Fibroblast of peridontal ligament (primary cell): Measurements from ENCODE around the gene LNX1.

ENCODE experiments used
- DNase-seq: peaks from one replicate; pipeline ENCODE4 v3.0.0-alpha.2; 2010; ENCODE audit errors: extremely low read depth

LNX1 gene

GRCh38 chr4:53535567-53535966 lies 55.7 kb downstream of the LNX1 start:
- no peak for DNase-seq

- DNase-seq = no peak
Observed at GRCh38 chr4:53534684-53535083, 56.6 kb downstream of the LNX1 start.

GRCh38 chr4:53532521-53532920 lies 58.8 kb downstream of the LNX1 start:
- peak; percentile 29 for DNase-seq

GRCh38 chr4:53531585-53532224 lies 59.6 kb downstream of the LNX1 start:
- no peak for DNase-seq

DNA sequence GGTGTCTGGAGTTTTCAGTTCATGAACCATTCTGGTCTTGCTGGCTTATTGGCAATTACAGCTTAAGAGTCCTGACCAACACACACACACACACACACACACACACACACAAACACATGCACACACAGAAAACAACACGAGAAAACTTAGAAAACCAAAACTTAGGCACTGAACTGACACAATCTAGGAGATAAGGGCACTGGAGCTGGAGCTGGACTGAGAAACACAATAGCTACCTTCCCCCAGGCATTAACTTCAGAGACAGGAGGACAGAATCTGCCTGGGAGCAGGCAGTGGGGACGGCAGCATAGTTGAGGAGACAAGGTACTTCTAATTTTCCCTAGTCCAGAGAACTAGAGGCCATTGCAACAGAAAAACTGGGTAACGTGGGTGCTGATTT lies 62.3 kb downstream of the LNX1 start:
- no peak for DNase-seq

- no peak for DNase-seq
Observed at GRCh38 chr4:53527930-53528329, 63.4 kb downstream of the LNX1 start.

DNA sequence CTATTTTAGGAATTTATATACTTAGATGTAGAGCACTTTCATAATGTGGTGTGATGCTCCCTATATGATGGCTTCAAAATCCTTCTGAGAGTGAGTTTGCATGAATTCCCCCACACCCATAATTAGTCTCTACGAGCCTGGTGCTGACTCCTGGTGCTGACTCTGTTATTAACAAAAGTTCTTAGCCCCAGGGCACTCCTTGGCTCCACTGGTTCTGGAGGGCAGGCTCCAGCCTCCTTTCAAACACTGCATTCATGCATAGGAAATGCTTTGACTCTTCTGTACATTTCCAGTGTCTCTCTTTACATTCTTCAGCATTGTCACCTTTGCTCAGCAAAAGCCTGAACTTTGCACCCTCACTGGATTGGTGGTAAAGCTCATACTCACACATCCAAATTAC lies 64.0 kb downstream of the LNX1 start:
- no peak for DNase-seq

GRCh38 chr4:53522334-53522733 lies 69.0 kb downstream of the LNX1 start:
- no peak for DNase-seq

DNA sequence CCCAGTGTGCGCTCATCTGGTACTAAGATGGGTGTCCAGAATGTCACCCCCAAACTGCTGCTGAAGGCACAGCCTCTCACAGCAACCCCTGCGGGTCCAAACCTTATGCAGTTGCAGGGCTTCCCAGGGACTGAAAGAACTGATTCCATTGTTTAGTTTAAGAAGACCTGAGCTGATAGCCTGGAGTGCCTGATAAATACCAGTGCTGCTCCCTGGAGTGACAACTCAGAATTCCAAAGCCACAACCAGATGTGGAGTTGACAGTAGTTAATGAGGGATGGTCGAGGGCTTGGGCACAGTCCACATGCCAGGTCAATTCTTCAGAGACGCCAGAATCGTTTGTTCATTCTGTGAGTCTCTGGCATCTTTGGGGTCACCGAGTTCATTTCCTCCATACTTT lies 71.2 kb downstream of the LNX1 start:
- no peak for DNase-seq

DNA sequence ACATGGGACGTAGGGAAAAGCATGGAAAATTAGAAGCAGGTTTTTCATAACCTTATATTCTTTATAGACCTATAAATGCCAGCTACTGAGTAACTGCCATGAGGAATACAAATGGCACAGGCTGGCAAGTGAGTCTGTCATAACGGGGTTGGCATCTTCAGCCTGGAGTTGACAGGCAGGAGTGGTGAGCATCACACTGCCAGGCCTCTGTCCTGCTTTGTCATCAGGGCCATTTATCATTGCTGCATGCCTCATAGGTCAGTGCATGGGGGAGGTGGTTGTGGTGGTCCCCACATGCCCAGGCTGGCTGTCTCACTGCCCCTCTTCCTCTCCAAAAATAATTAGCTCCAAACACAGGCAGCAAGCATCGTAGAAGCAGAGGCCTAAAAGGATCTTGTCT lies 72.5 kb downstream of the LNX1 start:
- no peak for DNase-seq

- peak; percentile 80 for DNase-seq
Observed at GRCh38 chr4:53515076-53515475, 76.2 kb downstream of the LNX1 start.

DNA sequence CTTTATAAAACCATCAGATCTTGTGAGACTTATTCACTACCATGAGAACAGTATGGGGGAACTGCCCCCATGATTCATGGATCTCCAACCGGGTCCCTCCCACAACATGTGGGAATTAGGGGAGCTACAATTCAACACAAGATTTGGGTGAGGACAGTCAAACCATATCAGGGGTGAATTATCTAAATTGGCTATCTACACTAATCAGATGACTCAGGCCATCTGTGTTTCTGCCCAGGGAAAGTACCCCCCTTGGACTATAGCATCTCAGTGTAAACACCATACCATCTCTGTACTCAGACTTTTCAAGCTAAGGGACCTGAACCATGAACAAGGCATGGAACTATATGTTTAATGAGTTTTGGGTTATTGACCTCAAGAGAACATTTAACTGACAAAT lies 76.8 kb downstream of the LNX1 start:
- no peak for DNase-seq

DNA sequence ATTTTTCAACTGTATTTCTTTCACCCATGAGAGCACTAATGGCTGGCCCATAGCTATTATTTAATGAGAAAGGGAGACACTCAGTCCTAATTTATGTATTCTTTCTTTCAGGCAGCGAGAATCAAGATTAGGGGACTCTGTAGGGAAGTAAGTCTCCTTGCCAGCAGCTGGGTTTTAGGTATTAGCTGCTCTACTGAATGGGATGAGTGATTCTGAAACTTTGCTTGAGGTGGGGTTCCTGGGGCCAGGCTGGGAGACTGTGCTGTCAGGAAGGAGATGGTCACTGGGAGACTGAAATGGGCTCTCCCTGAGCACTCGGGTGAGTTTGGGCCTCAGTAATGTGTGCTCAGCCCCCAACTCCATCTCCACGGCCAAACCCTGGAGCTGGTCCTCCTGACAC lies 78.7 kb downstream of the LNX1 start:
- DNase-seq = no peak

GRCh38 chr4:53511014-53511413 lies 80.3 kb downstream of the LNX1 start:
- DNase-seq = peak; percentile 27

DNA sequence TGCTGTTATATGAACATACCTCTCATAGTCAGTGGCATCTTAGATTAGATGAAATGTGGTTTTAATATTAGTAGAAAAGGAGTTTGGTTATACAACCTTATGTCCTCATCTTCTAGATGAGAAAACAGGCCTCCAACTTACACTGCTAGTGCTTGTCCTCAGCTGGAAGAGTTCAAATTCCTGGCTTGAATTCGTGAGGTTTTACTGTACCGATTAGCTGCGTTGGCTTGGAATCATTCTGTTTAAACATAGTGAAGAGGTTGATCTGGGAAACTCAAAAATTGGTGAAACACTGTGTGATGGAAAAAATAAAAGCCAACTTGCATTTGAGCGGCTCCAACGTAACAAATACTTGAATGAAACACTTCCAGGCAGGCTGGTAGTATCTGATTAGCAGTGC lies 81.0 kb downstream of the LNX1 start:
- peak; percentile 85 for DNase-seq

DNA sequence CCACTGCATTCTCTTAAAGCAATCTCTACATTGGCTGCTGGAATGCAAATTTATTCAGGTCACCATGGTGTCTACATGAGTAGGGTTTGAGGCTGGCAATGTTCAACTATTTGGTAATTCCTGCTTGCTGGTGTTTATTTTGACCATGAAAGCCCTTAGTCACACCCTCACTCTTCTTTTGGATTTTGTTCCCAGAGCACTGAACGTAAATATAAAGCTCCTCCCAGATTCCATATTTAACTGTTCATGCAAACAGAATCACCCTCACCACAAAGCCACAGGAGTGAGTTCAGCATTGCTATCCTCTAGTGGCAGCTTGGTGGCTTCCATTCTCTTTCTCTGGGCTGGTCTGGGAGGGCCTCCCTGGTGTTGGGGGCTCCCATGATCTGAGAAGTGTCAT lies 82.8 kb downstream of the LNX1 start:
- peak; percentile 92 for DNase-seq

DNA sequence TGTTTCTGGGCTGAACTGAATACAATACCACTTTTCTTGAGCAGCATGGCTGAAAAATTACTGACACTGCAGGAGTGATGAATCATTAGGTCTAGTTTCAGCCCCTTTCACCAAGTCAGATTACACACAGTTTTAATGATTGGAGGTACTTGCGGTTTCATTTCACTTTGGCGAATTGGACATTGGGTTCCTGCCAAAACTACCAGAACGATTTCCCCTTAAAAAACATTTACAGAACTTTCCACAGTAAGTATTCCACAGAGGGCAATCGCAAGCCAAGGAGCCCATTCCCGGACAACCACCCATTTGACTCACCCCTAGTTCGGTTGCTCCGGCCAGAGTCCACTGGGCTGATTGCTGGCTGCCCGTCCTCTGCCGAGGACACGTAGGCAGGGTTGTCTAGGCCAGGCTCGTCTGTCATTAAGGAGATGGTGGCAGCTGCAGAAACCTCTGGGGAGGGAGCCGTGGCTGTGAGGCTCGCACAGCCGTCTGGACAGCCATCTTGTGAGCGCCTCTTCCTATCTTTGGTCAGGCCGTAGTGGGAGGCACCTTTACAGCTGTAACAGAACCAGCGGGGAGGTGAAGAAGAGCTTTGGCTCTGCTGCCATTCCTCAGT lies 83.5 kb downstream of the LNX1 start:
- peak; percentile 99 for DNase-seq

DNA sequence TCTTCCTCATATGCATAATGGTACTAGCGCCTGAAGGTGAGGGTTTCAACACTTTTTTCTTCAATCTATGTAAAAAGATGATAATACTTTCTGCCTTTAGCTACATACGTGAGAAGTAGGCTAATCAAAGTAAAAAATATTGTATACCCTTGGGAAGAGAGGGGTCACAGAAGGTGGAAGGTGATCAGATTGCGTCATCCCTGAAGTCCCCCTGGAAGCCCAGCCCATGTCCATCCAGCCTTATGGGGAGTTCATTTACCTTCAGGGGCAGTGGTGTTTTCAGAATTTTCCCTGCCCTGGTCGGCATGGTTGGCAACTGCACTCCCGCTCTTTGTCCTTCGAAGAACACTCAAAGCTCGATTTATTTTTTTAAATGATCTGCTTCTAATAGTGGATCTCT lies 84.2 kb downstream of the LNX1 start:
- DNase-seq = no peak

GRCh38 chr4:53505947-53506346 lies 85.3 kb downstream of the LNX1 start:
- DNase-seq = peak; percentile 27

DNA sequence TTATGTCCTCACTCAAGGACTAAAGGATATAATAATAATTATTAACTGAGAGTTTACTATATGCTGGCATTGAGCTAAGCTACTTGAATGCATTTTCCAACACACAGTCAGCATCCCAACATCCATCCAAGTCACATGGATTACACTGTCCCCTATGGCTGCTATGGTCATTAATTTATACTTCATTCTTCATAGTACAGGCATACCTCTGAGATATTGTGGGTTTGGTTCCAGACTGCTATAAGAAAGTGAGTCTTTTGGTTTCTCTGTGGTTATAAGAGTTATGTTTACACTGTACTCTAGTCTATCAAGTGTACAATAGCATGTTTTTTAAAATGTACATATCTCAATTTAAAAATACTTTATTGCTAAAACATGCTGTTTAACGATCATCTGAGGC lies 89.2 kb downstream of the LNX1 start:
- no peak for DNase-seq

- DNase-seq = no peak
Observed at GRCh38 chr4:53501561-53501960, 89.7 kb downstream of the LNX1 start.

DNA sequence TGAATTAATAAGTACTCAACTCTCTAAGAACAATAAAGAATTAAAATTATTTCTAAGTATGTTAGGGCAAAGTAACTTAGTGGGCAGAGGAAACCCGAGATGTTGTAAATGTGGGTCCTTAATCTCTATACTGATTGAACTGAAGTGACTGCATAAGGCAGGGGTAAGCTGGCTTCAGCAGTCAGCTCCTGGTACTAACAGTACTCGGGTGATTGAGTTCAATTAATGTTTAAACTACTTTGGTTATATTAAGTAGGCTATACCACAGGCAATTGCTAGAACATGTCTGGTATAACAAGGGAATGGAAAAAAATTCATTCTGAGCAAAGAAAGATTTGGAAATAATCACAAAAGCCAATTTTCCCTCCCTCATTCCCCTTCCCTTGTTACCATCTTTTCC lies 90.7 kb downstream of the LNX1 start:
- DNase-seq = no peak

- DNase-seq = no peak
Observed at GRCh38 chr4:53499791-53500190, 91.5 kb downstream of the LNX1 start.

GRCh38 chr4:53498706-53499105 lies 92.6 kb downstream of the LNX1 start:
- DNase-seq = no peak
